ENCODE measurements around the gene KRTAP10-12. TPM values are rescaled to one million over a fixed set of nuclear protein-coding genes. Genes with fewer than 3 reads are reported as not detected.

Gene KRTAP10-12
- total RNA-seq, 2 experiments from 2014 or later = not detected

DNA sequence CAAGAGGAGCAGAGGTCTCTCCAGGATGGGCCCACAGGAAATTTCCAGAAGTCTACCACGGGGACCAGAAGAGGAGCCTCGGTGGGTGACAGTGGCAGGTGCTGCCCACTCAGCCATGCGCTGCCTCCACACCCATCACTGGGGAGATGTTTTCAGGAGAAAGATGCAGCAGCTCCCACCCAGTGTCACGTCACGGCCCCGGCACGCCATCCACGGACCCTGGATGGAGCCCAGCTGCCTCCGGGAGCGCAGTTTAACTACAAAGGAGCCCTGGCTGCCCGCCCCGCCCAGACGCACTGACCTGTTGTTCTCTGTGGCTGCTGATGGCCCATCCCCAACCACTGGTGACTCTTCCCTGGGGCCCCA lies 7.6 kb downstream of the KRTAP10-12 start:
- CTCF ChIA-PET = no interaction called here
- peaks cover 1% of the 10 kb centered on the region for H3K4me1 Mint-ChIP-seq
- no peak overlapping the region for H3K27ac Mint-ChIP-seq
- ATAC-seq (no peak), DNase-seq (peak; percentile 19)
- peaks cover 9% of the 10 kb centered on the region for H3K36me3 Mint-ChIP-seq
- H3K27me3 Mint-ChIP-seq = peaks cover 91% of the 10 kb centered on the region
- no peak overlapping the region for H3K4me3 Mint-ChIP-seq
- no peaks in the 10 kb centered on the region for H3K9me3 Mint-ChIP-seq (ENCODE audit: low read depth)

GRCh38 chr21:44706026-44706705 lies 9.2 kb downstream of the KRTAP10-12 start:
- DNase-seq (peak; percentile 22), ATAC-seq (no peak)
- Mint-ChIP-seq H3K9me3 (ENCODE audit: low read depth) (no peaks in the 10 kb centered on the region), H3K4me1 (peaks cover 3% of the 10 kb centered on the region), H3K36me3 (peaks cover 9% of the 10 kb centered on the region), H3K27ac (no peak overlapping the region), H3K4me3 (no peak overlapping the region), H3K27me3 (peaks cover 91% of the 10 kb centered on the region)
- CTCF ChIA-PET = no interaction called here

DNA sequence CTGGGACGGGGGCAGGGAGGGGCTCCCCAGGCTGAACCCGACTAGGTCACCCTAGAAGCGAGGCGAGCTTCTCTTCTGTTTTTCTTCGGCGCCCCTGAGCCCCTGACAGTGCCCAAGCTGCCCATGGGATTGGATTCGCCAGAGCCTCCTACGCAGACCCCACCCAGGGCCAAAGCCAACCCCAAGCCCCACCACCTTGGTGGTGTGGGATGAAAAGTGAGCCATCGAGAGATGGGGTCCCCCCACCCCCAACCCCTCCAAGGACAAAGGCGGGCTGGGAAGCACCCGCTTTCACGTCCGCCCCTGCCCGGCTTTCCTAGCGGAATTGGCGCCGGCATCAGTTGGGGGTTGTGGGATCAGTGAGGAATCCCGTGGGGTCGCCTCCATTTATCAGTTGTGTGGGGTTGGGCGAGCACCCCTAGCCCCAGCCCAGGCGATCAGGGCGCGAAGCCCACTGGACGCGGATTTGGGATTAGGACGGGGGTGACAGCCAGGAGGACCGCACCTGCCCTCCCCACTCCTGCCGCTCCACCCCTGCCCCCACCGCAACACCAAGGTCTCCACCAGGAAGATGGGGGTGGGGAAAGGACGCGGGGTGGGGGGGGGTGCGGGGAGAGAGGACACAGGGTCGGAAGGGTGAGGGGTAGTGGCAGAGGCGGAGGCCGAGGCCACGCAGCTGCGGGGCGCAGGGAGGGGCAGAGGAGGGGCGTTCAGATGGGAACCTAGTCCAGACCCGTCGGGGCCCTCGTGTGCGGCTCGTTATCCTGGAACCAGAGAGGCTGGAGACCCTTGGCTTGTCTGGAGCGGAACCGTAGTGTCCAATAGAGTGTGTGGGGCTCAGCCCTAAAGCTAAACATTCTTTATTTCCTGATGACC lies 10.0 kb downstream of the KRTAP10-12 start:
- DNase-seq (peak; percentile 21), ATAC-seq (no peak)
- Mint-ChIP-seq H3K4me1 (peaks cover 3% of the 10 kb centered on the region), H3K36me3 (peaks cover 9% of the 10 kb centered on the region), H3K4me3 (no peak overlapping the region), H3K27me3 (peaks cover 90% of the 10 kb centered on the region), H3K9me3 (ENCODE audit: low read depth) (no peaks in the 10 kb centered on the region), H3K27ac (no peak overlapping the region)
- CTCF ChIA-PET = no interaction called here

DNA sequence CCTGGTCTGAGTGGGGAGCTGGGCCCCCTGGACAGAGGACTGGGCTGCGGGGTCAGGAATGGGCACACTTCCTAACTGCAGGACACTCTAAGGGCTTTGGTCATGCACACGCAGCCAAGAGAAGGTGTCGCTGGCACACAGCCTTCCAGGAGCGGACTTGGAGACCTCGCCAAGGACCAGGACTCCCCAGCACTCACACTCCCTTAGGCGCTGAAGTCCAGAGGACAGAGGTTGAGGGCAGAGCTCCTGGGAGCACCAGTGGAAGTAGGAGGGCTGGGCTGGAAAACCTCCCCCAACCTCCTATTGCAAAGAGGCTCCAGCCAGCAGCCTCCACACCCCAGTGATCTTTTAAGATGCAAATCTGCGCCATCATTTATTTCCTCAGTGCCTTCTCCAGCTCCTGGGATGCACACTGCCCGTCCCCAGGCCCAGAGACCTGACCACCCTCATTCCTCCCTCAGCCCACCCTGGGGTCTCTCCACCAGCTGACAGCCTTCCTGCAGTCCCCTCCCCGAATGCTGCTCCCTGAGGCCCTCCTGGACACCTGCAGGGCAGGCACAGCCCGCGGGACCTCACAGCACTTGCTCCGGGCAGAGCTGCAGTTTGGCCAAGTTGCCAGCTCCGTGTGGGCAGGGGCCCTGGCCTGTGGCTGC lies 11.4 kb downstream of the KRTAP10-12 start:
- no peaks in the 10 kb centered on the region for H3K9me3 Mint-ChIP-seq (ENCODE audit: low read depth)
- H3K4me1 Mint-ChIP-seq = peaks cover 3% of the 10 kb centered on the region
- H3K27ac Mint-ChIP-seq = no peak overlapping the region
- H3K36me3 Mint-ChIP-seq = peaks cover 9% of the 10 kb centered on the region
- peaks cover 90% of the 10 kb centered on the region for H3K27me3 Mint-ChIP-seq
- H3K4me3 Mint-ChIP-seq = no peak overlapping the region
- CTCF ChIA-PET = interaction anchor here (1.7 kb wide), 1 partner anchor 93 kb away, joined by 4 read pairs; no protein-coding TSS in a partner anchor
- ATAC-seq = no peak
- DNase-seq = peak; percentile 23

DNA sequence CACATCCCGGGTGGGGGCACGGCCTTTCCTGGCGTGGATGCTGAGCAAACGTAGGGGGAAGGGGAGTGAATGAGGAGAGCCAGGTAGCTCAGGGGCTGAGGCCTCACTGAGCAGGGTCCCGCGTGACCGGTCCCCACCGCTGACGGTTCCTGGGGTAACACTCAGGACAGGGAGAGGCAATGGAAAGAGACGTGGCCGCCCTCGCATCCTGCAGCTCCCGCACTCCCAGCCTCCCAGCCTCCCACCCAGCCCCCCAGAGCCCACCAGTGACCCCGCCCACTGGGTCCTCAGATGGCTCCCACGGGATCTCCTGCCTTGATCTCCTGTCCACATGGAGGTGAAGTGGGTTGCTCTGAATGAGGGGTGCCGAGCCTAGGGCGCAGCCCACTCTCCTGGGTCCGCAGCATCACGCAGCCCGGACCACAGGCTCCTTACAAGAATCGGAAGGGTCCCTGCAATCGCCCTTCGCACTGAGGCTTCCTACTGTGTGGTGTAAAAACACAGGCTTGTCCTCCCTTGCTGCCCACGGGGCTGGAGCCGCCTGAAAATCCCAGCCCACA lies 12.0 kb downstream of the KRTAP10-12 start:
- Mint-ChIP-seq H3K4me1 (peaks cover 3% of the 10 kb centered on the region), H3K27me3 (peaks cover 91% of the 10 kb centered on the region), H3K9me3 (ENCODE audit: low read depth) (no peaks in the 10 kb centered on the region), H3K36me3 (peaks cover 9% of the 10 kb centered on the region), H3K27ac (no peak overlapping the region), H3K4me3 (no peak overlapping the region)
- CTCF ChIA-PET = interaction anchor here (0.9 to 1.7 kb wide), 3 partner anchors 92 to 199 kb away, joined by 3 to 4 read pairs (median 4); partner anchors contain the start of gene PTTG1IP
- ATAC-seq (no peak), DNase-seq (no peak)

GRCh38 chr21:44709426-44710293 lies 12.7 kb downstream of the KRTAP10-12 start:
- no peaks in the 10 kb centered on the region for H3K9me3 Mint-ChIP-seq (ENCODE audit: low read depth)
- H3K27ac Mint-ChIP-seq = no peak overlapping the region
- peaks cover 3% of the 10 kb centered on the region for H3K4me1 Mint-ChIP-seq
- H3K27me3 Mint-ChIP-seq = peaks cover 91% of the 10 kb centered on the region
- CTCF ChIA-PET = interaction anchor here (0.9 to 1.7 kb wide), 4 partner anchors 84 to 200 kb away, joined by 3 to 4 read pairs (median 4); partner anchors contain the start of gene PTTG1IP
- no peak overlapping the region for H3K4me3 Mint-ChIP-seq
- ATAC-seq (peak; percentile 27), DNase-seq (no peak)
- H3K36me3 Mint-ChIP-seq = peaks cover 9% of the 10 kb centered on the region

GRCh38 chr21:44710294-44710665 lies 13.3 kb downstream of the KRTAP10-12 start:
- Mint-ChIP-seq H3K9me3 (ENCODE audit: low read depth) (no peaks in the 10 kb centered on the region), H3K27me3 (peaks cover 91% of the 10 kb centered on the region), H3K4me3 (no peak overlapping the region), H3K4me1 (peaks cover 8% of the 10 kb centered on the region), H3K27ac (no peak overlapping the region), H3K36me3 (peaks cover 7% of the 10 kb centered on the region)
- ATAC-seq (no peak), DNase-seq (no peak)
- CTCF ChIA-PET = interaction anchor here (0.9 to 1.1 kb wide), 3 partner anchors 83 to 200 kb away, joined by 3 to 4 read pairs (median 4); partner anchors contain the start of gene PTTG1IP

GRCh38 chr21:44710756-44711326 lies 13.9 kb downstream of the KRTAP10-12 start:
- Mint-ChIP-seq H3K36me3 (peaks cover 4% of the 10 kb centered on the region), H3K4me1 (peaks cover 8% of the 10 kb centered on the region), H3K27me3 (peaks cover 90% of the 10 kb centered on the region), H3K4me3 (no peak overlapping the region), H3K27ac (no peak overlapping the region), H3K9me3 (ENCODE audit: low read depth) (no peaks in the 10 kb centered on the region)
- CTCF ChIA-PET = no interaction called here
- ATAC-seq (no peak), DNase-seq (peak; percentile 33)

- CTCF ChIA-PET = no interaction called here
- Mint-ChIP-seq H3K4me1 (peaks cover 8% of the 10 kb centered on the region), H3K9me3 (ENCODE audit: low read depth) (no peaks in the 10 kb centered on the region), H3K36me3 (no peaks in the 10 kb centered on the region), H3K27me3 (peaks cover 86% of the 10 kb centered on the region), H3K4me3 (no peak within 1 kb of the TSS), H3K27ac (no peak within 1 kb of the TSS)
- ATAC-seq (no peak), DNase-seq (peak; percentile 30)
Observed at GRCh38 chr21:44711327-44712202, 14.6 kb downstream of the KRTAP10-12 start, which contains the start of gene TSPEAR. Gene TSPEAR, minus strand, starts transcription at chr21:44711572. Its CDS starts 58 bp downstream, at chr21:44711514.

- peaks cover 8% of the 10 kb centered on the region for H3K4me1 Mint-ChIP-seq
- no peaks in the 10 kb centered on the region for H3K9me3 Mint-ChIP-seq (ENCODE audit: low read depth)
- no peak overlapping the region for H3K4me3 Mint-ChIP-seq
- CTCF ChIA-PET = interaction anchor here (1.8 kb wide), 1 partner anchor 202 kb away, joined by 5 read pairs; no protein-coding TSS in a partner anchor
- no peak overlapping the region for H3K27ac Mint-ChIP-seq
- H3K27me3 Mint-ChIP-seq = peaks cover 82% of the 10 kb centered on the region
- ATAC-seq (no peak), DNase-seq (peak; percentile 26)
- no peaks in the 10 kb centered on the region for H3K36me3 Mint-ChIP-seq
Observed at GRCh38 chr21:44712203-44713028, 15.4 kb downstream of the KRTAP10-12 start.

DNA sequence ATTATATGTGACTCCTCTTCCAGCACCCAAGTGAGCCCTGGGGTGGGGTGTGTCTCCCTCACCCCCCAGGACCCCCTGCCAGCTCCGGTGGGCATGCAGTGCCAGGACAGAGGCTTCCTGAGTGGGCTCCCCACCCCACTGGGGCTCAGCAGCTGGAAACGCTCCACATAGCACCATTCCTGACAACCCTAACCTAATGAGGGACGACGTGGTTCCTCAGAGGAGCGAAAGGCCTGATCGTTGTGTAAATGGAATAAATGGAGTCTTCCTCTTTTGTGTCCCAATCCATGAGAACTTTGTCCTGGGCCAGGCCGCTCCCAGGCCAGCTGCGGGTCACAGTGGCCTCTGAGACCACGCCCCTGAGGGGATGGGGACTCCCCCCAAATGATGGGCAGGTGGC lies 16.2 kb downstream of the KRTAP10-12 start:
- H3K27me3 Mint-ChIP-seq = peaks cover 80% of the 10 kb centered on the region
- H3K36me3 Mint-ChIP-seq = no peaks in the 10 kb centered on the region
- DNase-seq = peak; percentile 22
- no peak overlapping the region for H3K27ac Mint-ChIP-seq
- CTCF ChIA-PET = interaction anchor here (0.9 to 1.8 kb wide), 2 partner anchors 13 to 203 kb away, joined by 4 to 5 read pairs; no protein-coding TSS in a partner anchor
- ATAC-seq = no peak
- peaks cover 8% of the 10 kb centered on the region for H3K4me1 Mint-ChIP-seq
- no peaks in the 10 kb centered on the region for H3K9me3 Mint-ChIP-seq (ENCODE audit: low read depth)
- H3K4me3 Mint-ChIP-seq = no peak overlapping the region
